NCI-H1092 (cell line): ENCODE results near the gene RANGAP1.

Experiments
- DNase-seq: peaks from one replicate; lab custom pipeline; 2025; lab: John Stamatoyannopoulos, UW

The RANGAP1 gene

DNA sequence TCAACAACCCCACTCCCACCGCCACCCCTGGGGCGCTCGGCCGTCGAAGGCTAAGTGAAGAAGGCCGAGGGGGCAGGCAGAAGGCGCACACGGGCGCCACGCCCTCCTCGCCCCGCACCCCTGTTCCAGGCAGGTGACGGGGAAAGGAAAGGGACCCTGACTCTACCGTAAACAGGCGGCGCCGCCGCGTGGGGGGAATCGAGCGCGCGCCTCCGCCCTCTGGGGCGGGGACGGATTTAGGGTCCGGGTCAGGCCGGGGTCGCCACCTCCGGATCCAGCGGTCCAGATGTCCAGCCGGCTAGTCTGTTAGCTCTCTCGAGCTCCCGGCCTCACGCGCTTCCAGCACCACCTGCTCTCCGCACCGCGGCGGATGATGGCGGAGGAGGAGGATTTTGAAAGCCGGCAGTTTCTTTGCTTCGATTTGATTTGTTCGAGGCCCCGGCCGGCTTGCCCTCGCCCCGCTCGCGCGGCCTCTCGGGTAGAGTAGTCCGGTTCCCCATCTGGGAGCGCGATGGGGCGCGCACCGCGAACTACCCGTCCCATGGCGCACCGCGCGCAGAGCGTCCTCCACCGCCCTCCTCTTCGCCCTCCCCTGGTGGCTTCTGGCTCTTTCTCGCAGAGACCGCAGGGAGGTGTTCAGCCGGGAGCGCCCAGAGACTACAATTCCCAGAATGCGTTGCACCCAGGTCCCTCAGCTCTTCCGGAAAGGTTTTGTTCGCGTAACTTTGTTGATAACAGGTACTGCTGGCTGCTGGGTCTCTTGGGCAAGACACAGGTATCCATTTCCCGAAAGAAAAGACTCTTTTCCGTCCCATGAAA is at the start of gene RANGAP1:
Gene RANGAP1, minus strand, starts transcription at position 368 of the 819 bp plus-strand sequence. CDS start 5,143 bp downstream, outside the sequence.
- peak; percentile 98 for DNase-seq

- DNase-seq = no peak
Measured at GRCh38 chr22:41334951-41335635, 49.1 kb upstream of the RANGAP1 start.

DNA sequence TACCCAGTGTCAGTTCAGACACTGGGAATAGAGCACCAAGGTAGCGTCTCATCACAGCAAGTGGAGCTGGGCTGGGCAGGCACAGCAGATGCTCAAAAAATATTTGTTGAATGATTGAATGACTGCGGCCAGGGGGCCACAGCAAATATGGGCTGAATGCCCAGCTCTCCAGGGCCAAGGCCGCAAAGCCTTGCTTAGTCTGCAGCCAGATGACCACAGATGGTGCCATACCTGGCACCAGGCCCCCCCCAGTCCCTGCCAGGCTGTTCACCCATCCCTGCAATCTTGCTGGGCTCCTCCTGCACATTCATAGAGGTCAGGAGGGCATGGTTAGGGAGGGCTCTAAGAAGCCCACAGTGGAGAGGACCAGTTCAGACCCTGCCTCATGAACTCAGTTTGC is 48.2 kb upstream of the RANGAP1 start:
- DNase-seq = no peak

GRCh38 chr22:41333806-41334205 is 47.8 kb upstream of the RANGAP1 start:
- DNase-seq = no peak

- no peak for DNase-seq
Measured at GRCh38 chr22:41332217-41332939, 46.4 kb upstream of the RANGAP1 start.

- DNase-seq = no peak
Measured at GRCh38 chr22:41330169-41330568, 44.2 kb upstream of the RANGAP1 start.

- no peak for DNase-seq
Measured at GRCh38 chr22:41327124-41327523, 41.1 kb upstream of the RANGAP1 start.

GRCh38 chr22:41324821-41325528 is 39.0 kb upstream of the RANGAP1 start:
- DNase-seq = no peak

GRCh38 chr22:41320416-41321240 is 34.6 kb upstream of the RANGAP1 start:
- no peak for DNase-seq

DNA sequence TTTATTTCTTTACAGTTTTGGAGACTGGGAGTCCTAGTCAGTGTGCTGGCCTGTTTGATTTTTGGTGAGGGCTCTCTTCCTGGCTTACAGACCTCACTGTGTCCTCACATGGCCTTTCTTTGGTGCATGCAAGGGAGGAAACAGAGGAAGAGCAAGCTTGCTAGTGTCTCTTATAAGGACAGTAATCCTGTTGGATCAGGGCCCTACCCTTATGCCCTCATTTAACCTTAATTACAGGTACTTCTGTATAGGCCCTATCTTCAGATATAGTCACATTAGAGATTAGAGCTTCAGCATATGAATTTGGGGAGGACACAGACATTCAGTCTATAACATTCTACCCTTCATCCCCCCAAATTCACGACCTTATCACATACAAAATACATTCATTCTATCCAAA is 29.6 kb upstream of the RANGAP1 start:
- no peak for DNase-seq

DNA sequence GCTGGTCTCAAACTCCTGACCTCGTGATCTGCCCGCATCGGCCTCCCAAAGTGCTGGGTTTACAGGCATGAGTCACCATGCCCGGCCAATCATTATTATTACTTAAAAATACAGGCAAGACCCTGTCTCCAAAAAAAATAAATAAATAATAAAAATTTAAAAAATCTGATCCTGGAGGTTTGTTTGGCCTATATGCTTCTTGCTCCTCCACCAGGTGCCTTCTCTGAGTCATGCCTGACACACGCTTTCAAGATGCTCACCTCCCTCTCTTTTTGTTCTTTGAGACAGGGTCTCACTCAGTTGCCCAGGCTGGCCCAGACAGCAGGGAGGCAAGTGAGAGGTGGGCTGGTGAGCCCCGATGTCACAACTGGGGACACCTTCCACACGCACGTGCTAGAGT is 28.8 kb upstream of the RANGAP1 start:
- DNase-seq = no peak

DNA sequence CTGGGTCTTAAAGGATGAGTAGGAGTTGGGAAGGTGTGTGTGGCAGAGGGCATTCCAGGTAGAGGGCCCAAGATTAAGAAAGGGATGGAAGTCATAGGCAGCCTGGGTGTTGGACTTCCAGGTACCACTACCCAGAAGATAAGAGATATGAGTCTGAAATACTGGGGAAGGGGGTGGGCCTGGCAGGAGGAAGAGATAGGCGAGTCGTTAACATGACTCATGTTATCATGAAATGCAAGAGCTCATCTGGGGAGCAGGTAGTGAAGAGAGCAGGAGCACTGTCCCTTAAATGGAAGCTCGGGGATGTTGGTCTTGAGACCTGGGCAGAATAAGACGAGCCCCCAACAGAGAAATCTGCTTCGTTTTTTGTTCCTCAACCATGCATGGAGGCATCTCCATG is 25.5 kb upstream of the RANGAP1 start:
- no peak for DNase-seq

DNA sequence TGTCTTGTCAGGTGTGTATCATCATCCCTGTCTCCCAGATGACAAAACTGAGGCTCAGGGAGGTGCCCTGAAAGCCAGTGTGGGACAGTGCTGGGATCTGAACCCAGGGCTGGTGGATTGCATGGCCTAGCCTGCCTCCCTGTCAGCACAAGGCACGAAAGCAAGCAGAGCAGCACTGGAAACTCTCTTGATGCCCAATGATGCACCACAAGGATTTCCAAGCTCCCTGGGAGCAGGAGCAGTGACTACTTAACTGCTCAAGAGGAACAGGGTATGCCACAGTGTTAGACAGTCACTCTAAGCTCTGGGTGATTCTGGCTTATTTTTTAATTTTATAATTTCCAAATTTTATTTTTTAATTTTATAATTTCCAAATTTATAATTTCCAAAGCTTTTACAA is 24.3 kb upstream of the RANGAP1 start:
- no peak for DNase-seq

DNA sequence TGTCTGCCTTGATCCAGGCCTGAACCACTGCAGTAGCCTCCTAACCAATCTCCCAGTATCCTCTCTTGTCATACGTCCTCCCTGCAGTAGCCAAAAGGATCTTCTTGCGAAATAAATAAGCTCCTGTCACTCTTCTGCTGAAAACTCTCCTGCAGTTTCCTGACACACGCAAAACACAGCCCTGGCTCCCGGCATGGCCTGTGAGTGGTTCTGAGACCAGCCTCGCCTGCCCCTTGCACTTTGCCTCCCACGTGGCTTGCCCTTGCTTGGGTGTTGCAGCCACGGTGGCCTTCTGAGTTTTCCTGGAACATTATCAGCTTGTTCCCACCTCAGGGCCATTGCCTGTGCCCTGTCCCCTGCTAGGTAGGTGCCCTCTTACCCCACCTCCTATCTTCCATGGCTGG is 22.6 kb upstream of the RANGAP1 start:
- no peak for DNase-seq

- no peak for DNase-seq
Measured at GRCh38 chr22:41308054-41308453, 22.1 kb upstream of the RANGAP1 start.

DNA sequence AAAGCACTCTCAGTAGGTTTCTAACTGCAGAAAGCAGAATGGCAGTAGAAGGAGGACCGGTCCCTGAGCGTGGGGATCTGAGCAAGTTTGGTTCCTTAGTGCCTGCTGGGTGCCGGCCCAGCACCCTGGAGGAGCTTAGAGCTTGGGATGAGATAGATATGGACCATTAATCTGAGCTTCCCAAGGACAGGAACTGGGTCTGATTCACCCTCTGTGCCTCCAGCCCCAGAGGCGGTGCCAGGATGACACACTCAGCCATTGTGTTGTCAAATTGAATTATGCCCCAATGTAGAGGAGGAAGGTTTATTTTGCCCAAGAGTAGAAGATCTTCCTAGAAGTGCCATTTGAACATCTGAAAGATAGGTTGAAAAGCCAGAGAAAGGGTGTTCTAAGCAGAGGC is 19.7 kb upstream of the RANGAP1 start:
- no peak for DNase-seq

GRCh38 chr22:41302811-41303210 is 16.8 kb upstream of the RANGAP1 start:
- DNase-seq = no peak

DNA sequence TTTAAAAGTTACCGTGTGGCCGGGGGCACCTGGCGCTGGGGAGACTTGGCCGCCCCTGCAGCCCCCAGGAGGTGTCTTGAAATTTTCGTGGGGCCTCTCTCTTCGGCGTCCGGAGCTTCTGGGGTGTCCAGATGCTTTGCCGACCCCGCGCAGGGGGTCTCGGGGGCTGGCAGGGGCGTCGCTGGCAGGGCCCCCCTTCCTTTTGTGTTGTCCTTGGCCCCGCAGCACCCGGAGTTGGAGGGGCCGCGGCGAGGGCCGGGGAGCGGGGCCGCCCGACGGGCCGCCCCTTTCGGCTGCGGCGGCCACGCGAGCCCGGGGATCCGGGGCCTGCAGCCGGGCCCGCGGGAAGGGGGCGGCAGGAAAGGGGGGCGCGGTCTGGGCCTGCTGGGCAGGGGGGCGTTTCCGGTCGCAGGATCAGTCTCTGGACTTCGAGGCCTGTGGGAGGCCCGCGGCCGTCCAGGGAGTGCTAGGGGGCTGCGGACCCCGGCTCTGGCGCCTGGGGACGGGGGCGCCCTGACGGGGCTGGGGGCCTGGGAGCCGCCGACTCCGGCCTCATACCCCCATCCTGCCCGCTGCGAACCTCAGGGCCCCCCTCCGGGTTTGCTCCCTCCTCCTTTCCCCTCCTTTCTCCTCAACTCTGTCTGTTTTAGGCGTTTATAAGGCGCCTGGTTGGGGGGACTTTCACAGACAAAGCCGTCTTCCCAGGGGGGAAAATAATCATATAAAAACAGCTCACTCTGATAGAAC is 16.2 kb upstream of the RANGAP1 start:
- DNase-seq = no peak

DNA sequence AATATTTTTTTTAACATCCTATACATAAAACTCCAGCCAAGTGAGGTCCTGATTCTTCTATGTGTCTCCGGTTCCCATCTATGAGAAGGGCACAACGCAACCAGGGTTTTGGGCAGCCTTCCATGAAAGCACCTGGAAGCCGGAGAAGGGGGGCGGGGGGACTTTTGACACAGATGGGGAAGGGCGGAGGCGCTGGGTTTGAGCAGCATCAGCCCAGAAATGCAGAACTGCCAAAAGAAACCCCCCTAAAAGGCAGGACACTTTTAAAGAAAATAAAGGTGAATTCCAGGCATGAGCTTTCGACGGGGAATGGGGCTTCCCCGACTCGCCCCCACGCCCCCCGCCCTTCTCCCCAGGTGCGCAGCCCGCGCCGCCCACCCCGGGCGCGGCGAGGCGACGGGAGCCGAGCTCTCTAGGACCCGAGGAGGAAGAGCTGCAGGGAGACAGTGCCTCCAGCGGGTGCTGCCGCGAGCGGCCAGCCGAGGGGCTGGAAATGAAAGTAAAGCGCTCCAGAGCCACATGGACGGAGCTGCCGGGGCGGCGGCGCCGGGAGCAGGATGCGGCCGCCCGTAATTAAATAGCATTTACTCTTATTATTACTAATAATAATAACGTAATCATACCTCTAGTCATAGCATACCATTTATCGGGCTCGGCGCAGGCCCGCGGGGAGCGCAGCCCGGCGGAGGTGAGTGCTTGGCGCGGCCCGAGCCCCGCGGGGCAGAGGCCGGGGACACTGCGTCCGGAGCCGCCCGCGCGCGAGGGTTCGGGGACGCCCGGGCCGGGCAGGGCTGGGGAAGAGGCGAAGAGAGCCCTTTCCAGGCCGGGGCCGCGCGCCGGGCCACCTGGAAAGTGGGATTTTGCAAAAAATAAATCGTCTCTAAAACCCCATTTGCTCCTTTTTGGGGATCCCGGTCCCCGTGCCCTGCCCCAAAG is 15.4 kb upstream of the RANGAP1 start, which contains the start of gene ZC3H7B:
Gene ZC3H7B, plus strand, starts transcription at position 441 of the 936 bp plus-strand sequence. CDS start 19,136 bp downstream, outside the sequence.
- DNase-seq = peak; percentile 74
